A549 (cell line): ENCODE data around the gene RANGRF. TPM values are rescaled to one million over a fixed set of nuclear protein-coding genes. Genes with fewer than 3 reads are reported as not detected.

Experiments used
- ATAC-seq, 2 experiments: fragments of 200-7000 bp in 1 of 2; fragments of >200 bp in 1 of 2; cut with Nextera tagmentation in 1 of 2; cut with Tn5 transposase in 1 of 2; 3 replicates each; pipeline versions ENCODE4 v1.8.0 to v1.9.1; 2018 to 2020; ENCODE audit warnings: mild to moderate bottlenecking in 1 of 2, moderate library complexity in 1 of 2
- CTCF ChIA-PET: fragments of 300-600 bp; sonication (Branson Sonifier 250); formaldehyde crosslinking; extraction: SDS; loops from one replicate; lab custom pipeline; 2021; ENCODE audit warnings: antibody characterized with exemption, inconsistent platforms; lab: Yijun Ruan, JAX
- POLR2A ChIA-PET: fragments of 350-600 bp; formaldehyde crosslinking; extraction: SDS; loops from one replicate; lab custom pipeline; 2021; ENCODE audit warnings: antibody characterized with exemption, inconsistent platforms; lab: Yijun Ruan, JAX
- DNase-seq, 2 experiments: peaks; one replicate each; pipeline versions ENCODE4 v3.0.0 to v3.0.0-alpha.2; 2011 to 2016; ENCODE audit warnings: low read depth in 1 of 2, low spot score in 1 of 2
- FAIRE-seq: peaks from 2 replicates; lab custom pipeline; 2011; peaks lifted over from hg19 to GRCh38; lab: Jason Lieb, UNC
- H3K27ac ChIP-seq, 2 experiments: fragments of >200 bp; sonication (Bioruptor Twin); formaldehyde crosslinking; 3 replicates each; pipeline ENCODE4 v1.5.1; 2016 to 2017
- H3K4me1 ChIP-seq: fragments of >200 bp; sonication (Bioruptor Twin); formaldehyde crosslinking; 3 replicates; pipeline ENCODE4 v1.6.1; 2016
- H3K4me2 ChIP-seq: fragments of >200 bp; sonication (Bioruptor Twin); formaldehyde crosslinking; 3 replicates; pipeline ENCODE4 v1.6.1; 2016
- H3K4me3 ChIP-seq: fragments of >200 bp; sonication (Bioruptor Twin); formaldehyde crosslinking; 3 replicates; pipeline ENCODE4 v1.5.1; 2016
- H3K9me3 ChIP-seq: fragments of >200 bp; sonication (Bioruptor Twin); formaldehyde crosslinking; 3 replicates; pipeline ENCODE4 v1.6.1; 2016
- BCL3 ChIP-seq: fragments of >200 bp; sonication (Bioruptor Twin); formaldehyde crosslinking; IDR thresholded peaks from 3 replicates; pipeline ENCODE4 v1.6.1; 2016
- CEBPB ChIP-seq, 2 experiments: fragments of >200 bp in 1 of 2; sonication (Bioruptor Twin) in 1 of 2; formaldehyde crosslinking in 1 of 2; IDR thresholded peaks; 2 replicates each; pipeline ENCODE4 v1.6.1; 2012 to 2016
- CHD4 ChIP-seq: fragments of 200-600 bp; sonication (generic); IDR thresholded peaks from 2 replicates; pipeline ENCODE4 v1.6.1; 2016; ENCODE audit warnings: antibody characterized with exemption, mild to moderate bottlenecking, borderline replicate concordance
- CTCF ChIP-seq: fragments of >200 bp; sonication (Bioruptor Twin); formaldehyde crosslinking; IDR thresholded peaks from 3 replicates; pipeline ENCODE4 v1.5.1; 2016
- E2F6 ChIP-seq: IDR thresholded peaks from 2 replicates; pipeline ENCODE4 v1.6.1; 2012; ENCODE audit warnings: low read depth, borderline replicate concordance
- EHF ChIP-seq: fragments of 250-450 bp; sonication (Bioruptor Pico); IDR thresholded peaks from 2 replicates; pipeline ENCODE4 v1.5.0; 2020; ENCODE audit warnings: mild to moderate bottlenecking
- EP300 ChIP-seq, 2 experiments: fragments of >200 bp; sonication (Bioruptor Twin); formaldehyde crosslinking; IDR thresholded peaks; 2 replicates in 1 of 2; 3 replicates in 1 of 2; pipeline ENCODE4 v1.6.1; 2016 to 2017
- FOXS1 ChIP-seq: fragments of 250-450 bp; sonication (Bioruptor Pico); IDR thresholded peaks from 2 replicates; pipeline ENCODE4 v1.5.0; 2020; ENCODE audit warnings: mild to moderate bottlenecking, moderate library complexity
- GATA3 ChIP-seq: IDR thresholded peaks from 2 replicates; pipeline ENCODE4 v1.6.1; 2012; ENCODE audit warnings: borderline replicate concordance
- MAFK ChIP-seq: fragments of 450-650 bp; IDR thresholded peaks from 2 replicates; pipeline ENCODE4 v1.6.1; 2014; ENCODE audit not compliant: partially characterized antibody
- NFE2L2 ChIP-seq: fragments of 150-350 bp; conservative IDR thresholded peaks from 2 replicates; pipeline ENCODE4 v1.6.1; 2014; ENCODE audit warnings: low read length
- POLR2AphosphoS2 ChIP-seq: conservative IDR thresholded peaks from 2 replicates; pipeline ENCODE4 v1.6.1; 2012; ENCODE audit warnings: low read length, improper control_type of control experiment, inconsistent platforms
- RARB ChIP-seq: fragments of 250-450 bp; sonication (Bioruptor Pico); IDR thresholded peaks from 2 replicates; pipeline ENCODE4 v1.8.0; 2021; ENCODE audit warnings: mild to moderate bottlenecking, moderate library complexity
- REST ChIP-seq: fragments of 200-600 bp; sonication (generic); IDR thresholded peaks from 2 replicates; pipeline ENCODE4 v1.6.1; 2016; ENCODE audit warnings: antibody characterized with exemption, mild to moderate bottlenecking, moderate library complexity
- TP53 ChIP-seq: fragments of 250-450 bp; sonication (Bioruptor Pico); IDR thresholded peaks from 2 replicates; pipeline ENCODE4 v1.5.0; 2021; ENCODE audit warnings: mild to moderate bottlenecking, moderate library complexity
- USF2 ChIP-seq: fragments of 450-650 bp; IDR thresholded peaks from 2 replicates; pipeline ENCODE4 v1.6.1; 2014; ENCODE audit warnings: antibody characterized with exemption
- ZC3H11A ChIP-seq: fragments of 450-650 bp; IDR thresholded peaks from 2 replicates; pipeline ENCODE4 v1.6.1; 2014; ENCODE audit warnings: antibody characterized with exemption, mild to moderate bottlenecking
- ZFP36 ChIP-seq: fragments of 450-650 bp; IDR thresholded peaks from 2 replicates; pipeline ENCODE4 v1.6.1; 2014; ENCODE audit warnings: borderline replicate concordance; ENCODE audit not compliant: partially characterized antibody
- WGBS: methylation state at CpG from one replicate; pipeline ENCODE4 v1.1.6; 2017; ENCODE audit errors: missing lambda C conversion rate; 5-methylcytosine and 5-hydroxymethylcytosine counted together
- polyA plus RNA-seq, 4 experiments: library from polyadenylated mRNA; depleted of rRNA in 3 of 4; stranded (reverse); fragments of >200 nt; fragmentation: RNase III in 1 of 4; extraction: RNeasy Plus Mini Kit Qiagen cat#74134 plus additional on column Dnase treatment in 1 of 4; gene quantifications; 2 replicates in 3 of 4; 3 replicates in 1 of 4; pipeline ENCODE4 v1.2.3, GENCODE V29; 2011 to 2017
- TF ChIP-seq, protein P1 (sequence below): IDR thresholded peaks from 2 replicates; pipeline ENCODE4 v1.6.1; 2012

The RANGRF gene
- polyA plus RNA-seq, 2 of the 4 experiments (the other 2 are of a cell fraction) = 47.2 to 56.4 TPM

GRCh38 chr17:8264836-8265542 lies 23.5 kb upstream of the RANGRF start:
- ChIA-PET CTCF (interaction anchor here (1.9 kb wide), 1 partner anchor 10 kb away, joined by 6 read pairs; no protein-coding TSS in a partner anchor), POLR2A (interaction anchor here (1.8 kb wide), 1 partner anchor 30 kb away, joined by 5 read pairs; the partner anchor contains the start of gene SLC25A35)
- no peaks in the 10 kb centered on the region for H3K9me3 ChIP-seq
- H3K4me1 ChIP-seq = no peaks in the 10 kb centered on the region
- DNase-seq (no peak), FAIRE-seq (no peak), ATAC-seq (peak; percentile 10 to 15; a peak in 1 of 6 replicates)
- TF ChIP-seq NFE2L2 (no peak), EP300 (IDR thresholded peaks at IDR 0.05) (no peak), BCL3 (no peak), E2F6 (no peak), TP53 (CRISPR knock-in tag) (no peak), POLR2AphosphoS2 (no peak), CEBPB (IDR thresholded peaks at IDR 0.05) (no peak), GATA3 (no peak)
- TF ChIP-seq, protein P1, sequence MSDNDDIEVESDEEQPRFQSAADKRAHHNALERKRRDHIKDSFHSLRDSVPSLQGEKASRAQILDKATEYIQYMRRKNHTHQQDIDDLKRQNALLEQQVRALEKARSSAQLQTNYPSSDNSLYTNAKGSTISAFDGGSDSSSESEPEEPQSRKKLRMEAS = no peak
- no peak overlapping the region for H3K4me3 ChIP-seq
- H3K27ac ChIP-seq = no peak overlapping the region
- 95% methylated on average over 18 of the region's 18 CpGs for WGBS
- H3K4me2 ChIP-seq = no peak overlapping the region

- H3K9me3 ChIP-seq = no peaks in the 10 kb centered on the region
- H3K4me2 ChIP-seq = no peak overlapping the region
- H3K27ac ChIP-seq = no peak overlapping the region
- TF ChIP-seq, protein P1 = no peak
- TF ChIP-seq ZFP36 = no peak
- no peak for TF ChIP-seq CTCF
- no peak for TF ChIP-seq FOXS1 (CRISPR knock-in tag)
- no peak for TF ChIP-seq RARB (CRISPR knock-in tag)
- no peak for TF ChIP-seq EHF (CRISPR knock-in tag)
- FAIRE-seq = no peak
- WGBS = 96% methylated on average over 29 of the region's 29 CpGs
- POLR2A ChIA-PET = no interaction called here
- no peak overlapping the region for H3K4me3 ChIP-seq
- CTCF ChIA-PET = interaction anchor here (0.5 to 4.4 kb wide), 9 partner anchors 8 to 1084 kb away, joined by 3 to 17 read pairs (median 4); no protein-coding TSS in a partner anchor
- no peak for DNase-seq
- no peaks in the 10 kb centered on the region for H3K4me1 ChIP-seq
- ATAC-seq = 0 out of 6 replicates have a peak, but pooled peaks of 1 of the 2 experiments have one; percentile 13
Observed at GRCh38 chr17:8266648-8267479, 21.6 kb upstream of the RANGRF start.

GRCh38 chr17:8267480-8268147 lies 20.9 kb upstream of the RANGRF start:
- no peak overlapping the region for H3K4me3 ChIP-seq
- no peak for ATAC-seq
- no peaks in the 10 kb centered on the region for H3K4me1 ChIP-seq
- DNase-seq = no peak
- H3K4me2 ChIP-seq = no peak overlapping the region
- no peak for FAIRE-seq
- WGBS = 92% methylated on average over 13 of the region's 13 CpGs
- POLR2A ChIA-PET = no interaction called here
- no peaks in the 10 kb centered on the region for H3K9me3 ChIP-seq
- CTCF ChIA-PET = interaction anchor here (1.0 to 4.4 kb wide), 6 partner anchors 10 to 87 kb away, joined by 3 to 17 read pairs (median 4); no protein-coding TSS in a partner anchor
- H3K27ac ChIP-seq = no peak overlapping the region
- TF ChIP-seq RARB (CRISPR knock-in tag) (no peak), GATA3 (no peak), ZC3H11A (no peak), MAFK (no peak), REST (no peak), USF2 (no peak), CHD4 (no peak)
- TF ChIP-seq, protein P1 = no peak
